Measurements from ENCODE around the gene VIPR2.

DNA sequence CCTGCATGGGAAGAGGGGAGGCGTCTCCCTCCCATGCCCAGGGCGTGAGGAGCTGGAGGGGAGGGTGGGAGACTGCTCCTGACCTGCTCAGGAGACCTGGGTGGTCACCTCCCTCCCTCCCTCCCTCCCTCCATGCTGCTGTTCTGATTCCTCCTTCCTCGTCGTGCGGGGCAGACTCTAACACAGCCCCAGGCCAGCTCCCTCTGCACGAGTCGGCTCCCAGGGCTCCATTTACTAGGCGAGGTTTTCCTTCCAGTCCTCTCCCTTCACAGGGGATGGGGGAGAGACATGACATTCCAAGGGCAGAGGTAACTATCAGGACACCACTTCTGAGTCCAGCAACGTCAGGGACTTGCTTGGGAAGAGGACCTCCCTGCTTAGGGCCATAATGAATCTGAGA, 23.6 kb downstream of the VIPR2 start:
- TF ChIP-seq, protein P1, sequence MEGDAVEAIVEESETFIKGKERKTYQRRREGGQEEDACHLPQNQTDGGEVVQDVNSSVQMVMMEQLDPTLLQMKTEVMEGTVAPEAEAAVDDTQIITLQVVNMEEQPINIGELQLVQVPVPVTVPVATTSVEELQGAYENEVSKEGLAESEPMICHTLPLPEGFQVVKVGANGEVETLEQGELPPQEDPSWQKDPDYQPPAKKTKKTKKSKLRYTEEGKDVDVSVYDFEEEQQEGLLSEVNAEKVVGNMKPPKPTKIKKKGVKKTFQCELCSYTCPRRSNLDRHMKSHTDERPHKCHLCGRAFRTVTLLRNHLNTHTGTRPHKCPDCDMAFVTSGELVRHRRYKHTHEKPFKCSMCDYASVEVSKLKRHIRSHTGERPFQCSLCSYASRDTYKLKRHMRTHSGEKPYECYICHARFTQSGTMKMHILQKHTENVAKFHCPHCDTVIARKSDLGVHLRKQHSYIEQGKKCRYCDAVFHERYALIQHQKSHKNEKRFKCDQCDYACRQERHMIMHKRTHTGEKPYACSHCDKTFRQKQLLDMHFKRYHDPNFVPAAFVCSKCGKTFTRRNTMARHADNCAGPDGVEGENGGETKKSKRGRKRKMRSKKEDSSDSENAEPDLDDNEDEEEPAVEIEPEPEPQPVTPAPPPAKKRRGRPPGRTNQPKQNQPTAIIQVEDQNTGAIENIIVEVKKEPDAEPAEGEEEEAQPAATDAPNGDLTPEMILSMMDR (IDR thresholded peaks at IDR 0.05), result no peak
- TF ChIP-seq POLR2A (IDR thresholded peaks at IDR 0.05), result no peak
